ENCODE data around the gene GTF2F2. TPM values are rescaled to one million over a fixed set of nuclear protein-coding genes. Genes with fewer than 3 reads are reported as not detected.

GTF2F2 gene
- total and polyA plus RNA-seq, 10 donors, result 11.8 to 19.1 (median 16.4) TPM

GRCh38 chr13:45292176-45292575, 171.9 kb downstream of the GTF2F2 start:
- Histone ChIP-seq H3K9me3 (no peaks in the 10 kb centered on the region), H3K36me3 (peaks cover 0 to 26% (median 0%) of the 10 kb centered on the region in 6 donors), H3K4me1 (peaks cover 0 to 10% (median 0%) of the 10 kb centered on the region in 6 donors), H3K27ac (no peak overlapping the region), H3K4me3 (no peak overlapping the region), H3K27me3 (replicated peaks in 1 of 7) (no peaks in the 10 kb centered on the region)
- intact Hi-C loops (cut with DNase I; ENCODE audit: low total_unique reads), result no loop called here
- DNase-seq, result no peak
- 85 to 100% (median 95%) methylated on average over 1 of the region's 1 CpG for WGBS, 5 donors
- TF ChIP-seq, protein P1, sequence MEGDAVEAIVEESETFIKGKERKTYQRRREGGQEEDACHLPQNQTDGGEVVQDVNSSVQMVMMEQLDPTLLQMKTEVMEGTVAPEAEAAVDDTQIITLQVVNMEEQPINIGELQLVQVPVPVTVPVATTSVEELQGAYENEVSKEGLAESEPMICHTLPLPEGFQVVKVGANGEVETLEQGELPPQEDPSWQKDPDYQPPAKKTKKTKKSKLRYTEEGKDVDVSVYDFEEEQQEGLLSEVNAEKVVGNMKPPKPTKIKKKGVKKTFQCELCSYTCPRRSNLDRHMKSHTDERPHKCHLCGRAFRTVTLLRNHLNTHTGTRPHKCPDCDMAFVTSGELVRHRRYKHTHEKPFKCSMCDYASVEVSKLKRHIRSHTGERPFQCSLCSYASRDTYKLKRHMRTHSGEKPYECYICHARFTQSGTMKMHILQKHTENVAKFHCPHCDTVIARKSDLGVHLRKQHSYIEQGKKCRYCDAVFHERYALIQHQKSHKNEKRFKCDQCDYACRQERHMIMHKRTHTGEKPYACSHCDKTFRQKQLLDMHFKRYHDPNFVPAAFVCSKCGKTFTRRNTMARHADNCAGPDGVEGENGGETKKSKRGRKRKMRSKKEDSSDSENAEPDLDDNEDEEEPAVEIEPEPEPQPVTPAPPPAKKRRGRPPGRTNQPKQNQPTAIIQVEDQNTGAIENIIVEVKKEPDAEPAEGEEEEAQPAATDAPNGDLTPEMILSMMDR (IDR thresholded peaks at IDR 0.05 in 8 of 11, conservative IDR thresholded peaks at IDR 0.05 in 3 of 11), result no peak
- no peak for TF ChIP-seq POLR2A (IDR thresholded peaks at IDR 0.05)
- no peak for TF ChIP-seq POLR2AphosphoS5 (IDR thresholded peaks at IDR 0.05)

GRCh38 chr13:45295536-45295935, 175.2 kb downstream of the GTF2F2 start:
- no peak for DNase-seq
- intact Hi-C loops (cut with DNase I; ENCODE audit: low total_unique reads), result no loop called here
- H3K4me1 ChIP-seq, result peaks cover 0 to 21% (median 0%) of the 10 kb centered on the region in 6 donors
- H3K36me3 ChIP-seq, result peaks cover 0 to 5% (median 0%) of the 10 kb centered on the region in 6 donors
- no peaks in the 10 kb centered on the region for H3K27me3 ChIP-seq (replicated peaks in 1 of 7)
- WGBS, 5 donors, result 67 to 87% (median 84%) methylated on average over 7 of the region's 7 CpGs
- TF ChIP-seq, protein P1 (IDR thresholded peaks at IDR 0.05 in 8 of 11, conservative IDR thresholded peaks at IDR 0.05 in 3 of 11), result no peak
- no peak for TF ChIP-seq POLR2A (IDR thresholded peaks at IDR 0.05)
- TF ChIP-seq POLR2AphosphoS5 (IDR thresholded peaks at IDR 0.05), result no peak
- H3K9me3 ChIP-seq, result no peaks in the 10 kb centered on the region
- H3K4me3 ChIP-seq, result no peak overlapping the region
- no peak overlapping the region for H3K27ac ChIP-seq

DNA sequence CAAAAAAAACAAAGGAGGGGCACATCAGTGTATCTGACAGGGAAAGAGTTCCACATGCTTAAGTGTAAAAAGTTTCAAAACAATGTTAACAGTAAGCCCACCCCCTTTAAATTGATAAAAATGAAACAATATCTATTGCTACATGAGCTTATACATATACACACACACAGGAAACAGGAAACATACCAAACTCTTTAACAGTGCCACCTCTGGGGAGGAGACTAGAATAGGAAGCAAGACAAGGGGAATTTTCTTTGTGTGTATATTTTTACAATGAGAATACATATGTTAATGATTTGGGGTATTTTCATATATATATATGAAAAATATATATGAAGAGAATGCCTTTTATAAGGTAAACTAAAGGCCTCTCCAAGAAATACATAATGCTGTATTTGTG, 175.9 kb downstream of the GTF2F2 start:
- Histone ChIP-seq H3K36me3 (no peaks in the 10 kb centered on the region), H3K4me3 (no peak overlapping the region), H3K4me1 (peaks cover 0 to 21% (median 0%) of the 10 kb centered on the region in 6 donors), H3K27me3 (replicated peaks in 1 of 7) (peaks cover 0 to 5% (median 0%) of the 10 kb centered on the region in 7 donors), H3K9me3 (no peaks in the 10 kb centered on the region), H3K27ac (no peak overlapping the region)
- no peak for DNase-seq
- intact Hi-C loops (cut with DNase I; ENCODE audit: low total_unique reads), result no loop called here
- TF ChIP-seq, protein P1 (IDR thresholded peaks at IDR 0.05 in 8 of 11, conservative IDR thresholded peaks at IDR 0.05 in 3 of 11), result no peak
- TF ChIP-seq POLR2AphosphoS5 (IDR thresholded peaks at IDR 0.05), result no peak
- TF ChIP-seq POLR2A (IDR thresholded peaks at IDR 0.05), result no peak

- H3K9me3 ChIP-seq, result no peaks in the 10 kb centered on the region
- intact Hi-C loops (cut with DNase I; ENCODE audit: low total_unique reads), result no loop called here
- H3K27ac ChIP-seq, result peak overlapping the region in 2 of 8 donors; percentile 4 to 18
- peaks cover 0 to 21% (median 0%) of the 10 kb centered on the region in 6 donors for H3K4me1 ChIP-seq
- no peaks in the 10 kb centered on the region for H3K36me3 ChIP-seq
- no peak overlapping the region for H3K4me3 ChIP-seq
- 81 to 90% (median 88%) methylated on average over 7 of the region's 7 CpGs for WGBS, 5 donors
- TF ChIP-seq, protein P1 (IDR thresholded peaks at IDR 0.05 in 8 of 11, conservative IDR thresholded peaks at IDR 0.05 in 3 of 11), result no peak
- no peak for TF ChIP-seq POLR2AphosphoS5 (IDR thresholded peaks at IDR 0.05)
- no peak for TF ChIP-seq POLR2A (IDR thresholded peaks at IDR 0.05)
- no peak for DNase-seq
- H3K27me3 ChIP-seq (replicated peaks in 1 of 7), result peaks cover 0 to 8% (median 0%) of the 10 kb centered on the region in 7 donors
These were observed 177.3 kb downstream of the GTF2F2 start for GRCh38 chr13:45297456-45298205.

Measured in spleen (tissue), 11 donors.